ENCODE data around the gene SENP5.
"Not testable (repeated sequence)": the region's sequence is repeated elsewhere in the genome, so short reads cannot be mapped to it uniquely, and the experiment has no call there.

The SENP5 gene

DNA sequence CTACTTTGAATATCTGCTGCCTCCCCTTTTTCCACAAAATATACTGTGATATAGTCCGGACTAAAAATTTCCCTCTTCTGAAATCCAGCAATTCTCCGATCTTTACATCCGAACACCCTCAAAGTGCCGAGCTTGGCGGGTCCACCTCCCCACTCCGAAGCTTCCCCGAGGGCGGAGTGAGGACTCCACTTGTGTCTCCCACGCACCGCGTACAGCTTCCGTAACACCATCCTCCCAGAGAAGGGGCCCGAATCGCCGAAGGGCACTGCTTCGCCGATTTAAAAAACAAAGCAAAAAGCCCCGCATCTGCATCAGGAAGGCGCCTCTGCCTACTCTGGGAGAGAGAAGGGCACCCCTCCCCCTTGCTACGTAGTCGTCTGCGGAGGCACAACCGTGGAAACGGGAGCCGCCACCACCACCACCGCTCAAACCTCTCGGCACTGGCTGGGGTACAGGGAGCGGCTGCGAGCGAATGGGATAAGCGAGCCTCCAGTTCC, 74.1 kb downstream of the SENP5 start:
- TF ChIP-seq CTCF (IDR thresholded peaks at IDR 0.05; ENCODE audit: low read depth, low read length): no peak
- no peak for DNase-seq (ENCODE audit: low read depth, low spot score)
- in situ Hi-C loops (cut with HindIII; ENCODE audit: low sequenced_read_pairs): no loop called here
- peak overlapping the region; percentile 99 for H3K4me3 ChIP-seq (ENCODE audit: low read depth, low read length)

DNA sequence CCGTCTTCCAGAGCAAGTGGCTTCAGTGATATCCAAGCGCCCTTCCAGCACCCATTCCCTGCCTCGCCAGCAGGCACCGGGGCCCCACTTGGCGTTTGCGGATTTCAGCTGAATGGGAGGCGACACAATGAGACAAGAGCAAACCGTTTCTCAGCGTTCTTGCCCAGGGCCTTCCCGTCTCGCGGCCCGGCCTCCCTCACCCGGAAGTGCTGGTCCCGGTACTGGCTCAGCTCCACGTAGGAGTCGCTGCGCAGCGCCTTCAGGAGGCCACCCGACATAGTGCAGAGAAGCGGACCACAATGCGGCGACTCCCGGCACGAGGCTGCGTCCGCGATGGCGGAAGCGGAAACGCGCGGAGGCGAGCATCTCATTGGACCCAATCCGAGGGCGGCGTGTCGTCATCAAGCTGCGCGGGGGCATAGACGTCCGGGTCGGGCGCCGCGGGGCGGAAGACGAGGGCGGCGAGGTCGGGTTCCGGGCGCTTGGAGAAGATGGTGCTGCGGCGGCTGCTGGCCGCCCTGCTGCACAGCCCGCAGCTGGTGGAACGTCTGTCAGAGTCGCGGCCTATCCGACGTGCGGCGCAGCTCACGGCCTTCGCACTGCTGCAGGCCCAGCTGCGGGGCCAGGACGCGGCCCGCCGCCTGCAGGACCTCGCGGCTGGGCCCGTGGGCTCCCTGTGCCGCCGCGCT, 74.7 kb downstream of the SENP5 start, which contains the start of gene NCBP2:
TSS of gene NCBP2 (minus strand) at position 303 of the 689 bp plus-strand sequence. CDS start at position 278, 25 bp downstream.
- peak; percentile 66 for TF ChIP-seq CTCF (IDR thresholded peaks at IDR 0.05; ENCODE audit: low read depth, low read length)
- in situ Hi-C loops (cut with HindIII; ENCODE audit: low sequenced_read_pairs): no loop called here
- peak within 1 kb of the TSS; percentile 99 for H3K4me3 ChIP-seq (ENCODE audit: low read depth, low read length)
- peak; percentile 98 for DNase-seq (ENCODE audit: low read depth, low spot score)

- no peak for TF ChIP-seq CTCF (IDR thresholded peaks at IDR 0.05; ENCODE audit: low read depth, low read length)
- H3K4me3 ChIP-seq (ENCODE audit: low read depth, low read length): peak overlapping the region; percentile 99
- in situ Hi-C loops (cut with HindIII; ENCODE audit: low sequenced_read_pairs): no loop called here
- no peak for DNase-seq (ENCODE audit: low read depth, low spot score)
These were observed 75.2 kb downstream of the SENP5 start for GRCh38 chr3:196942915-196943277.

- H3K4me3 ChIP-seq (ENCODE audit: low read depth, low read length): not testable (repeated sequence)
These were observed 76.5 kb downstream of the SENP5 start for GRCh38 chr3:196944037-196944790.

GRCh38 chr3:196947136-196947859, 79.6 kb downstream of the SENP5 start:
- no peak overlapping the region for H3K4me3 ChIP-seq (ENCODE audit: low read depth, low read length)
- in situ Hi-C loops (cut with HindIII; ENCODE audit: low sequenced_read_pairs): no loop called here
- peak; percentile 33 for TF ChIP-seq CTCF (IDR thresholded peaks at IDR 0.05; ENCODE audit: low read depth, low read length)
- no peak for DNase-seq (ENCODE audit: low read depth, low spot score)

More at GRCh38 chr3:196944037-196944790, 76.5 kb downstream of the SENP5 start:
- DNase-seq (ENCODE audit: low read depth, low spot score); in situ Hi-C loops (cut with HindIII; ENCODE audit: low sequenced_read_pairs): not testable (repeated sequence)

GRCh38 chr3:196947860-196948441, 80.2 kb downstream of the SENP5 start:
- H3K4me3 ChIP-seq (ENCODE audit: low read depth, low read length): no peak overlapping the region
- in situ Hi-C loops (cut with HindIII; ENCODE audit: low sequenced_read_pairs): no loop called here
- no peak for DNase-seq (ENCODE audit: low read depth, low spot score)
- TF ChIP-seq CTCF (IDR thresholded peaks at IDR 0.05; ENCODE audit: low read depth, low read length): no peak

All from astrocyte of the spinal cord (primary cell).